Fibroblast of the conjunctiva (primary cell): ENCODE measurements around the gene RAB29.
"Not testable (repeated sequence)": the region's sequence is repeated elsewhere in the genome, so short reads cannot be mapped to it uniquely, and the experiment has no call there.

Source experiments
- DNase-seq: peaks from one replicate; pipeline ENCODE4 v3.0.0-alpha.2; 2010; ENCODE audit warnings: low read depth

Gene RAB29

DNA sequence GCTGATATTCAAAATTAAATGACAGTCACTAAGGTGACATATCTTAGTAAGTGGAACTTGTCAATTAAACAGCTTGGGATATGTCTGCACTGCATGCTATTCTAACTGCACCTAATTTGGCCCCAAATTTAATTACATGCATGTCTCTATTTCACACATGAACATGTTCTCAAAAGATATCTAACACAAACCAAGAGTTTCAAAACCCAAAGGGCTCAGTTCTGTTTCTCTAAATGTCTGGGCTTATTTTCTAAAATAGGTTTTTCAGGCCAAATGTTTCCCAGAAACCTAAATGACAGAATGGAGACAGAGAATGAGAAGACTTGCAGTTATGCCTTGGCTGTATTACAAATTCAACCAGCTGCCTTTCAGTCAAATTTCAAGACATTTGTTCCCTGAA lies 11.3 kb downstream of the RAB29 start:
- DNase-seq: no peak

DNA sequence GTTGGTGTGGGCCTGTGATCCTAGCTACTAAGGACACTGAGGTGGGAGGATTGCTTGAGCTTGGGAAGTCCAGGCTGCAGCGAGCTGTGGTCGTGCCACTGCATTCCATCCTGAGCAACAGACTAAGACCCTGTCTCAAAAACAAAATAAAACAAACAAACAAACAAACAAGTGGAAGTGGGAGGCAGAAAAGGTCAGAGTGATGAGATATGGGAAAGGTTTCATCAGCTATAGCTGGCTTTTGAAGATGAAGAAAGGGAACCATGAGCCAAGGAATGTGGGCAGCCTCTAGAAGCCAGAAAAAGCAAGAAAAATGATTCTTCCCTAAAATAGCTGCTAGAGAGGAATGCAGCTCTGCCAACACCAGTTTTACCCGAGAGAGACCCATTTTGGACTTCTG lies 14.7 kb downstream of the RAB29 start:
- DNase-seq: no peak

DNA sequence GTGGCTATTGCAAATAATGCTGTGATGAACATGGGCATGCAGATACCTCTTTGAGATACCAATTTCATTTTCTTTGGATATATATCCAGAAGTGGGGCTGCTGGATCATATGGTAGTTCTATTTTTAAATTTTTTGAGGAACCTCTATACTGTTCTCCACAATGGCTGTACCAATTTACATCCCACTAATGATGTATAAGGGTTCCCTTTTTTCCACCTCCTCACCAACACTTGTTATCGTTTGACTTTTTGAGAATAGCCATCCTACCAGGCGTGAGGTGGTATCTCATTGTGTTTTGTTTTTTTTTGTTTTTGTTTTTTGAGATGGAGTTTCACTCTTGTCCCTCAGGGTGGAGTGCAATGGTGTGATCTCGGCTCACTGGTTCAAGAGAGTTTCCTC lies 18.7 kb downstream of the RAB29 start:
- no peak for DNase-seq

DNA sequence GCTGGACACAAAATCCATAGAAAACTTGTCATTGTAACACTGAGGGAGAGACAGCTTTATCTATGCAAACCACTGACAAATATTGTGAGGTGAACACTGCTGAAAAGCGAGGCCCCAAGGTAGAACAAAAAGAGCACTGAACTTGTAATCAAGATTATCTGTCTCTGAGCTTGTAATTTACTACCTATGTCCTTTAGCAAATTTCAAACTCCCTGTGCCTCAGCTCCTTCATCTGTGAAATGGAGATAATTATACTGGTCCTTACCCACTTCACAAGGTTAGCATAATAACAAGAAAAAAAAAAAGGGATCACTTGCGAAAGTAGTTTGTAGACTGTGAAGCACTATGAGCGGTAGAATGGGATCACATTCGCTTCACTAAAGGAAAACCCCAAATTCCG lies 20.4 kb downstream of the RAB29 start:
- DNase-seq: no peak

DNA sequence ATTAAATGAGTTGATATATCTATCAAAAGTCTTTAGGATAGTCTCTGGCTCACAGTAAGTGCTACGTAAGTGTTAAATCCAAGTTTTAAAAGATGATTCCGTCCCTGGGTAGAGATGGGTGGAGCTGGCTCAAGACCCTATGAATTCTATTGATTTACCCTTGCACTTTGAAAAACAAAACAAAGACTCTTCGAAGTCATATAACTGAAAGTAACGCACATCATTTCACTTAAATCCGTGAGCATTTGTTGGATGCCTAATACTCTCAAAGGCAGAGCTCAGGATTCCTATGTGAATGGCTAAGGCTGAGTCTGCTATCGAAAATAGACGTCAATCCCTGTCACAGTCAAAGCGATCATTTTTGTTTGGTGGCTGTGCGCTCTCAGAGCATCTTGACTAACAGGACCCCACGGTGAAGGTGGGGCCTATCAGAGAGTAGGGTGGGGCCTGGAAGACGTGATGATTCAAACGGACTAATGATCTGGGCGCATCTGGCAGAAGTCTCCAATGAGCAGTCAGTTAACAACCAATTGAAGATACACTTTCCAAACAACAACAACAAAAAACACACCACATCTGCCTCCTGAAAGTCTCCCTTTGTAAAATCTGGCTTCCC lies 24.1 kb downstream of the RAB29 start:
- no peak for DNase-seq

DNA sequence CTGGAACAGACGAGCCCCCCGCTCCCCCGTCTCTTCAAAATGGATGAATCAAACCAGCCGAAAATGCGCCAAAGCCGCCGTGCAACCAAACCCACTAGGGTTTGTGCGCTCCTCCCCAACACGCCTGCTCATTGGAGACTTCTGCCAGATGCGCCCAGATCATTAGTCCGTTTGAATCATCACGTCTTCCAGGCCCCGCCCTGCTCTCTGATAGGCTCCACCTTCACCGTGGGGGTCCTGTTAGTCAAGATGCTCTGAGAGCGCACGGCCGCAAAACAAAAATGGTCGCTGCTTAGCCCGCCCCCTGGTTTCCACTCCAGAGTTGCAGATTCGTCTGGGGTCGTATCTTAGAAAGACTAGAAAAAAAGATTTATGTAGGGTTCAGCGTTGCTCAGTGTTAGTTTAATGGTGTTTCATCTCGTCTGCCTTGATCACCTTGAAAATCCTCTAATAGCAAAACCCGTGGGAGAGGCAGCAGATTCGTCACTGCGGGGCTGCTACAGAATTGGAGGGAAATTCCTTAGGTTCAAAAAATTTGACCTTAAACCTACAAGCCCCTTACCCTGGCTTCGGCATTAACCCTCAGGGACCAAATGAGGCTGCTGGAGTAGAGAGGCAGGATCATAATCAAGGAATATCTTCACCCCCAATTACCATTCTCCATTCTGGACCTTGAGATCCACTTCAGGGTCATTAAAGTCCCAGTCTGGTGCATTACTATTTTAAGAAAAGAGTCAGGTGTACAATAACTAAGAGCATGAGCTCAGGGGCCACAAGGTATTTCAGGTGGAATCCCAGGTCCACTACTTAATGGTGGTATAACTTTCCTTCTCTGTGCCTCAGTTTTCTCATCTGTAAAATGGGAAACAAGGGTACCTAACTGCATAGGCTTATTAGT lies 24.9 kb downstream of the RAB29 start, which contains the start of gene NUCKS1:
Gene NUCKS1, minus strand, starts transcription at position 45 of the 898 bp plus-strand sequence. CDS start 209 bp downstream, outside the sequence.
- DNase-seq: peak; percentile 99

DNA sequence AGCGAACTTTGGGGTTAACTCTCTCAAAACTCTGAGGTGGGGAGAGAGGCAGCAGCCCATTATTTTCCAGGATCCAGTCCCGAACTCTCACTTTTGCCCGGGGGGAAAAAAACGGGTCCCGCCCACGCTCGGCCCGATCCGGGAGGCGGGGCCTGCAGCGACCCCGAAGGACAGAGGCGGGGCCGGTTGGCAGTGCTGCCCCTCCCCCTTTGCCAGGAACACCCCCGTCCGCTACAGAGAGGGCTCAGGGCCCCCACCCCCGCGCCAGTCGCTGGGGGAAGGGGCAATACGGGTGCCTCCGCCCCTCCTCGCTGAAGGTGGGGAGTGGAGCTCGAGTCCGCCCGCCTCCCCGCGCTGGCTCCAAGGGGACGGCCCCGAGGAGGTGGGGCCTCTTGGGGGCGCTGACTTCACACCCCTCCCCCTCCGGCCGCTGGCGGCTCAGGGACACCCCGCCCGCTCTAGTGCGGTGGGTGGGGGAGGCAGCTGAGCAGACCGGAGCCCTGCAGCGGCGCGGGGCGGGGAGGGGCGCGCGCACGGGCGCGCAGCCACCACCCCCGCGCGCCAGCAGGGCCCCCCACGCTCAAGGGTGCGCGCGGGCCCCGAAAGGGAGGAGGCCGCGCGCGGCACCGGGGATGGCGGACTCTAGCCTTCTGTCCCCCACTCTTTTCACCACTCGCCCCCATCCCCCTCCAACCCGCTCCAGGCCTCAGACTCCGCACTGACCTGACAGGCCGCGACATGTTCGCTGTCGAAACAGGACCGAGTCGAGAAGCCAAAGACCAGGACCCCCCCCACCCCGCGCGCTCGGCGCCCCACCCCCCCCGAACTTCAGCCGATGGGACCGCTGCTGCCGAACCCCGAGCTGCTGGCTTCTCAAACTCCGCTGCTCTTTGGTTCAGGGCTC lies 25.8 kb downstream of the RAB29 start:
- DNase-seq: peak; percentile 95

DNA sequence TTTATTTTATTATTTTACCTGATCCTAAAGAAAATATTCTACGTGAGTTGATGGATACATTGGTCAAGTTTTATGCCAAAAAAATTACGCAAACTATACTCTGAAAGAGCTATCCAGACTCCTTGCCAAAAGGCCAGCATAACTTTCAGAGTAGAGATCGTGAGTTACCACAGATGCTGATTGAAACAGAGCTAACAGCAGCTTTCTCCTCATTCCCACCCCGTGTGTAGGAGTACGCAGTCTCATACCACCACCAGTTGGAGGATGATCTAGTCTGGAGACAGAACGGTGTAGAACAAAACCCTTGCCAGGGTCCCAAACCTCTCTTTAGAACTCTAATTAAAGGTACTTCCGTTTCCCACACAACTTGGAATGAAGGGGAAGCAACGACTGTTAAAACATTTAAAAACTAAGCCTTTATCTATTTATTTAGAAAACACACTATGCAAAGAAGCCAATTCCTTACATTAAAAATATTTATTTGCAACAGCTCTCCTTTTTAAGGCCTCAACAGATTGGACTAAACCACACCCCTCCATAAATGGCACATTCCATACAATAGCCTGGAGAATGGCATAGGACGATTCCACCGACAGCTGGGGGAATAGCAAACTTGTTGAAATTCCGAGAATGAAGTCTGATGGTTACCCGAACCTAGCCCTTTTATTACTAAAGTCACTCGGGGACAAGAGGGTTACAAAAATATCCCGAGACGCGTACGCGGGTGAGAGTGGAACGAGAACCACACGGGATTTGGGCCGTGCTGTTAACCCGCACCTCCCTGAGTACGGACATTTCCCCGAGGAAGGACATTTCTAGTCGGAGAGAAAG lies 26.7 kb downstream of the RAB29 start:
- DNase-seq: peak; percentile 49

DNA sequence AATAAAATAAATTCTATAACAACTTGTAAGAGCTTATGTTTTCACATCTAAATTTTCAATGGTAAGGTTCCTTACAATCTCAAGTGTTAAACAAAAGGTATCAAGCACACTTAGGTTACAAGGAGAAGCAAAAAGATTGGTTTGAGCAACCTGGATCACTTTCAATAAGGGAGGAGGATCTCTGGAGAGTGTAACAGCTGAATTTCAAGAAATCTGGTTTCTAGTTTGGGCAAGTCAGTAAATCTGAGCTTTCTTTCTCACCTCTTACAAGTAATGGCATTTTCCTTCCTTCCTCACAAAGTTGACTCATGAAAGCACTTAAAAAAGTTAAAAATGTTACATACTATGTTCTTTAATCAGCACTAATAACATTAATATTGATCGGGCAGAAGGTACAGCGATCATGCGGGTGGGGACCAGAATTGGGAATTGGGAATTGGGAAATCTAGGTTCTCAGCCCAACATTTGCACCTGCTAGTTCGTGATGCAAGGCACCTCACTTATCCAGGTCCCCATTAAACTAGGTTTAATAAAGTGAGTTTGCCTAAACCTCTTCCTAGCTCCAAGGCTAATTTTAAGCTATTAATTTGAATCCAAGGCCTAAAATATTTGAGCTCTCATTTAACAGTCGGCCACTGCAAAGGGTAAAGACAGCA lies 28.4 kb downstream of the RAB29 start:
- no peak for DNase-seq

DNA sequence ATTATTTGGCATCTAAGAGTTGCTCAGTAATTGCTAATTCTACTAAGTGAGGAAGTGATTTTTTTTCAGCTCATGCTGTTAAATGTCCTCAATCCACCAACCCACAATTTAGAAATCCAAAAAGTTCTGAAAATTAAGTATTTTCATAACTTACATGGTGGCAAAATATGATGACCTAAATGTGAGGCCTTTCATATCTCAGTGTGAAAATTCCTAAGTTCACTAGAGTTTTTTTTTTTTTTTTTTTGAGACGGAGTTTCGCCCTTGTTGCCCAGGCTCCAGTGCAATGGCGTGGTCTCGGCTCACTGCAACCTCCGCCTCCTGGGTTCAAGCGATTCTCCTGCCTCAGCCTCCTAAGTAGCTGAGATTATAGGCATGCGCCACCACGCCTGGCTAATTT lies 30.9 kb downstream of the RAB29 start:
- no peak for DNase-seq

DNA sequence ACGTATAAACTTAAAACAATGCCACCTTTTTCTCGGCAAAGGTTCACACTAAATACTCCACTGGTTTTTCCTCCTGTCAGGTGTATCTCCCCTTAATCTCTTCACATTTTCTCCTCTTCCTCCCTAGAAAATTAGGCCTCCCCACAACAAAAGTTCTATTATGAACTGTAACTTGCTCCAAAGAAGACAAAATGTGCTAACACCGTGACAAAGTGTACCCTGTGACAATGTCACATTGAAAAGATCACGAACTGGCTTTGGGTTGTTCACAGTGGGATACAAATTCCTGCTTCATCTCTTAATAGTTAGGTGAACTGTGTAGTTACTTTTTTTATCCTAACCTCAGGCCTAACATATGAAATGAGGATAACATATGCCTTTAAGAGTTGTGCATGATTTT lies 31.3 kb downstream of the RAB29 start:
- no peak for DNase-seq

DNA sequence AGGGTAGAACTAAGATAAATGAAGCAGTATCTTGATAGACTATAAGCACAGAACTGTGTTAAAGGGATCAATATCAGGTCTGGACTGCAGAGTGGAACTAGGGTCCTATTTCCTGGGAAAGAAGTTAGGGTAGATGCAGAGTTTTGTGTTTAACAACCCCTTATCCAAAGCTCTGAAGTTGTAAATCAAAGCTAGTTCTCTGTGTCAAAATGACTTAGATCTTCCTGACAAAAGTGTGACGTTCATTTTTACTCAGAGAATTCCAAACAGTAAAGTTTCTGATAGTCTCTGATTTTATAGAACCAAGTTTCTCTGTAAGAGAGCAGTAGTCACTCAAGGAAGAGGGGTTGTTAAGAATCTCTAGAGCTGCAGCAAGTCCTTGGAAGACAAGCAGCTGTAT lies 33.6 kb downstream of the RAB29 start:
- DNase-seq: no peak

DNA sequence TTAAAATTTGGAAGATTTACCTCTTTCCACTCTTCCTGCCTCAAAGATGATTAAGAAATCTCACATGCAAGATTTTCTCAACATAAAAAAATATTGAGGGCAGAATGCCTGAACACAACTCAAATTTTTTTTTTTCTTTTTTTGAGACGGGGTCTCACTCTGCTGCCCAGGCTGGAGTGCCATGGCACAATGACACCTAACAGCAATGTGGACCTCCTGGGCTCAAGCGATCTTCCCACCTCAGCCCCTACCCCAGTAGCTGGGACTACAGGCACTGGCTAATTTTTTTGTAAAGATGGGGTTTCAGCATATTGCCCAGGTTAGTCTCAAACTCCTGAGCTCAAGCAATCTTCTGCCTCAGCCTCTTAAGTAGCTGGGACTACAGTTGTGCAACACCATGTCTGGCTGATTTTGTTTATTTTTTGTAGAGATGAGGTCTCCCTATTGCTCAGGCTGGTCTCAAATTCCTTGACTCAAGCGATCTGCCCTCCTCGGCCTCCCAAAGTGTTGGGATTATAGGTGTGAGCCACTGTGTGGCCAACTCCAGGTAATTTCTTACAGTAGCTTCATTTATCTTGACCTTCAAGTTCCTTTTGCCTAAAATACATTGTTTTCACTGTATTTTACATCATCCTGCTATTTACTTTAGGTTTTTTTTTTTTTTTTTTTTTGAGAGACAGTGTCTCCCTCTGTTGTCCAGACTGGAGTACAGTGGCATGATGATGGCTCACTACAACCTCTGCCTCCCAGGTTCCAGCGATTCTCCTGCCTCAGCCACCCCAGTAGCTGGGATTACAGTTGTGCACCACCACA lies 35.7 kb downstream of the RAB29 start:
- peak; percentile 56 for DNase-seq

DNA sequence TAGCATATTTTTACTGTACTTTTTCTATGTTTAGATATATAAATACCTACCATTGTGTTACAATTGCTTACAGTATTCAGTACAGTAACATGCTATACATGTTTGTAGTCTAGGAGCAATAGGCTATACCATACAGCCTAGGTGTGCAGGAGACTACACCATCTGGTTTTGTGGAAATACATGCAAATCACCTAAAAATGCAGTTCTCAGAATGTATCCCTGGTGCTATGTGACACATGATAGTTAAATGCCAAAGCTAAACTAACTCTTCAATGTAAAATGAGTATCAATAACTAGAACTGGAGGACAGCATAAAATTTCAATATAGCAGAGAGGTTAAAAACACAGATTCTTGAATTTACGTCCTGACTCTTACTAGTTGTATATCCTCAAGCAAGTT lies 40.1 kb downstream of the RAB29 start:
- DNase-seq: no peak

DNA sequence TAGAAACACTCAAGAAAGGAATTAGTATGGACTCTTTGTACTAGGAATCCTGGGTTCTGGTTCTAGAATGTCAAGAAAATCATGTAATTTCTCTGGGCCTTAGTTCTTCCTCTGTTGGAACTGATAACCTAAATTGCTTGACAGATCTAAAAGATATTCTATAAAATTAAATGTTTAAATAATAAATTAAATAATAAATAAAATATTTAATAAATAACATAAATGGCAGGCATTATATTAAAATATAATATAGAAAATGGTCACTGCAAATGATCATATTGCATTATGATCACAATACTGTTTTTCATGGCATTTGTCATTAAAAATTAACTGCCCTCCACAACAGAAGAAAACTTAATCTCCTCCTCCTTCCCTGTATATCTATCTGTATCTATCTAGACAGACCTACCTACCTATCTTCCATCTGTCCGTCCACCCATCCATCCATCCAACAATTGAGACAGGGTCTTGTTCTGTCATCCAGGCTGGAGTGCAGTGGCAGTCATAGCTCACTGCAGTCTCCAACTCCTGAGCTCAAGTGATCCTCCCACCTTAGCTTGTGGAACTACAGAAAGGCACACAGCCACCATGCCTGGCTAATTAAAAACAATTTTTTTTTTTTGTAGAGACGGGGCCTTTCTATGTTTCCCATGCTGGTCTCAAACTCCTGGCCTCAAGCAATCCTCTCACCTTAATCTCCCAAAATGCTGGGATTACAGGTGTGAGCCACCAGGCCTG lies 41.7 kb downstream of the RAB29 start:
- no peak for DNase-seq

DNA sequence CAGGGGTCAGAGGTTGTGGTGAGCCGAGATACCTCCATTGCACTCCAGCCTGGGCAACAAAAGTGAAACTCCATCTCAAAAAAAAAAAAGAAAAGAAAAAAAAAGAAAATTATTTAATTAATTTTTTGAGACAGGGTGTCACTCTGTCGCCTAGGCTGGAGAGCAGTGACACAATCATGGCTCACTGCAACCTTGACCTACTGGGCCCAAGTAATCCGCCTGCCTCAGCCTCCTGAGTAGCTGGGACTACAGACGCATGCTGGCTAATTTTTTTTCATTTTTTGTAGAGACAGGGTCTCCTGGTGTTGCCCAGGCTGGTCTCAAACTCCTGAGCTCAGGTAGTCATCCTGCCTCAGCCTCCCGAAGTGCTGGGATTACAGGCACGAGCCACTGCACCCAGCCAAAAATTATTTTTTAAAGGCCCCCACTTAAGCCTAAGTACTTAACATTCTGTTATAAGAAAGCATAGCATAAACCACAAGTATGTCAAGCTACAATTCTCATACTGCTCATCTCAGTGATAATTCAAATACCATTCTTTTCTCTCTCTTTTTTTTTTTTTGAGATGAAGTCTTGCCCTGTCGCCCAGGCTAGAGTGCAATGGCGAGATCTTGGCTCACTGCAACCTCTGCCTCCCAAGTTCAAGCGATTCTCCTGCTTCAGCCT lies 45.2 kb downstream of the RAB29 start:
- DNase-seq: no peak

DNA sequence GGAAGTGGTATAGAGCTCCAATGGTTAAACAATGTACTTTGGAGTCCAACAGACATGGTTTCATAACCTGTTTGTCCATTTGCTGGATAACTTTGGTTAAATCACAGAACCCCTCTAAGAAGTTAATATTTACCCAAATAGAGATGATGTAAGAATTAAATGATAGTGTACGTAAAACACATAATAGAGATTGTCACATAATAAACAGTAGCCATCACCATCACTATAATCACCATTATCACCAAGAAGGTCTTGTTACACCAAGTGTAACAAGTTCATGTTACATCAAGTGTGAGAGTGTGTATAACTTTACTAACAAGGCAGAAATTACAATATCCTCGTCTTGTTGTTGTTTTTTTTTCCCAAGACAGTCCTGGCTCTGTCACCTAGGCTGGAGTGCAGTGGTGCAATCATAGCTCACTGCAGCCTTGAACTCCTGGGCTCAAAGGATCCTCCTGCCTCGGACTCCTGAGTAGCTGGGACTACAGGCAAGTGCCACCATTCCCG lies 48.6 kb downstream of the RAB29 start:
- no peak for DNase-seq

DNA sequence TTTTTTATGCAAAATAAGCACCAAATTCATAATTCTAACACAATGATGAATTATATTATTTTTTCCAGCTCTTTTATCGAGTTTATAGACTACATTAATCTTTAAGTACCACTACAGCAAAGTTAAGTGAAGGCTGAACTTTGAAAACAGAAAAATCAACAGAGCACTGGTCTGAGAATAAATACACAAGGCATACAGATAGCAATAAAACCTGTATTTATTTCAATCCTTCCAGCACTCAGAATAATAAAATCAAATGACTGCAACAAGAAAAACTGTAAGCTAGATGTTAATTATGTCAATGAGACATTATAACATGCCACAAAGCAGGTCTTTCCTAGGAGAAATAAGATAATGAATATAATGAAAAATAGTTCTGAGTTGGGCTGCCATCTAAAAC lies 49.8 kb downstream of the RAB29 start:
- no peak for DNase-seq

DNA sequence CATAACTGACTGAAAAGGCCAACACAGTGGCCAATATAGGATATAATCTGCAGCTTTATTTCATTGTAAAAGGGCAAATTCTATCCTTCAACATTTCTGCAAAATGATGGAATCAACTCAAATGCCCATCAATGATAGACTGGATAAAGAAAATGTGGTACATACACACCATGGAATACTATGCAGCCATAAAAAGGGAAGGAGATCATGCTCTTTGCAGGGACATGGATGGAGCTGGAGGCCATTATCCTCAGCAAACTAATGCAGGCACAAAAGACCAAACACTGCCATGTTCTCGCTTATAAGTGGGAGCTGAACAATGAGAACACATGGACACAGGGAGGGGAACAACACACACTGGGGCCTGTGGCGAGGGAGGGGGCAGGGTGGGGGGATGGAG lies 54.5 kb downstream of the RAB29 start:
- DNase-seq: not testable (repeated sequence)
